Endodermal cell (in vitro differentiated cells): ENCODE data around the gene FGF21. TPM values are rescaled to one million over a fixed set of nuclear protein-coding genes. Genes with fewer than 3 reads are reported as not detected.

ENCODE experiments used
- DNase-seq: peaks from one replicate; pipeline ENCODE4 v3.0.0-alpha.2; 2017
- H3K27ac ChIP-seq: 2 replicates; pipeline ENCODE4 v1.5.1; 2013; ENCODE audit warnings: mild to moderate bottlenecking, low read depth, low read length, moderate library complexity
- H3K27me3 ChIP-seq: 2 replicates; pipeline ENCODE4 v1.6.1; 2013; ENCODE audit warnings: mild to moderate bottlenecking, low read length, moderate library complexity; ENCODE audit not compliant: insufficient read depth, control insufficient read depth, poor library complexity, severe bottlenecking
- H3K36me3 ChIP-seq: 2 replicates; pipeline ENCODE4 v1.7.0; 2013; ENCODE audit warnings: mild to moderate bottlenecking, low read length, moderate library complexity; ENCODE audit not compliant: control insufficient read depth, insufficient read depth
- H3K4me1 ChIP-seq: one replicate; pipeline ENCODE4 v1.7.0; 2013; ENCODE audit warnings: low read length; ENCODE audit not compliant: control insufficient read depth, insufficient read depth
- H3K4me3 ChIP-seq: 2 replicates; pipeline ENCODE4 v1.5.1; 2013; ENCODE audit warnings: mild to moderate bottlenecking, low read length, moderate library complexity
- H3K9ac ChIP-seq: 2 replicates; pipeline ENCODE4 v1.6.1; 2013; ENCODE audit warnings: mild to moderate bottlenecking, low read length, moderate library complexity; ENCODE audit not compliant: poor library complexity, severe bottlenecking; ENCODE audit errors: extremely low read depth
- H3K9me3 ChIP-seq: 2 replicates; pipeline ENCODE4 v1.6.1; 2013; ENCODE audit warnings: mild to moderate bottlenecking, low read length, moderate library complexity; ENCODE audit not compliant: control insufficient read depth
- H3K27ac Mint-ChIP-seq: 2 replicates; pipeline ENCODE4 v1.8.0; 2020; ENCODE audit warnings: mixed read lengths
- H3K27me3 Mint-ChIP-seq: 2 replicates; pipeline ENCODE4 v1.8.0; 2021; ENCODE audit warnings: mild to moderate bottlenecking, mixed read lengths; ENCODE audit not compliant: insufficient read depth
- H3K36me3 Mint-ChIP-seq: 2 replicates; pipeline ENCODE4 v1.8.0; 2020; ENCODE audit warnings: low read depth, mixed read lengths
- H3K4me1 Mint-ChIP-seq: 2 replicates; pipeline ENCODE4 v1.8.0; 2020; ENCODE audit warnings: mixed read lengths
- H3K4me3 Mint-ChIP-seq: 2 replicates; pipeline ENCODE4 v1.8.0; 2020; ENCODE audit warnings: mild to moderate bottlenecking, moderate library complexity, mixed read lengths
- H3K9me3 Mint-ChIP-seq: 2 replicates; pipeline ENCODE4 v1.8.0; 2020; ENCODE audit warnings: mild to moderate bottlenecking, mixed read lengths
- CTCF ChIP-seq: fragments of 200-600 bp; sonication (generic); conservative IDR thresholded peaks from 2 replicates; pipeline ENCODE4 v1.5.0; 2021; ENCODE audit warnings: antibody characterized with exemption, mild to moderate bottlenecking
- WGBS, 2 experiments: methylation state at CpG; one replicate each; pipeline versions ENCODE4 v1.1.5 to v1.1.7; 2013; ENCODE audit warnings: missing lambda C conversion rate in 2 of 2, mixed read lengths in 1 of 2; ENCODE audit not compliant: insufficient coverage in 1 of 2, insufficient read length in 1 of 2; 5-methylcytosine and 5-hydroxymethylcytosine counted together
- total RNA-seq, 2 donors: library from RNA; stranded (reverse); fragmentation: NEBNext Ultra II Directional in 1 of 2; extraction: Animal tissue kit (Norgen Biotek cat#: 25700) in 1 of 2; gene quantifications; 2 replicates in 1 of 2; 3 replicates in 1 of 2; pipeline ENCODE4 v1.2.1, GENCODE V29; 2021

FGF21 gene
- total RNA-seq, 2 donors from 2014 or later = not detected

GRCh38 chr19:48798937-48799336 is 43.6 kb downstream of the FGF21 start:
- H3K27ac ChIP-seq = peak overlapping the region; percentile 80

GRCh38 chr19:48799358-48800300 is 44.3 kb downstream of the FGF21 start:
- no peak for DNase-seq
- H3K36me3 Mint-ChIP-seq = peaks cover 20% of the 10 kb centered on the region
- Histone ChIP-seq H3K27ac (peak overlapping the region; percentile 80), H3K36me3 (peaks cover under 1% of the 10 kb centered on the region), H3K4me1 (no peaks in the 10 kb centered on the region), H3K9me3 (no peaks in the 10 kb centered on the region), H3K27me3 (no peaks in the 10 kb centered on the region), H3K4me3 (no peak overlapping the region), H3K9ac (no peak overlapping the region)
- H3K4me3 Mint-ChIP-seq = no peak overlapping the region
- no peaks in the 10 kb centered on the region for H3K27me3 Mint-ChIP-seq
- H3K9me3 Mint-ChIP-seq = no peaks in the 10 kb centered on the region
- TF ChIP-seq CTCF = no peak
- no peak overlapping the region for H3K27ac Mint-ChIP-seq
- peaks cover 6% of the 10 kb centered on the region for H3K4me1 Mint-ChIP-seq
- 93 to 95% methylated on average over 28 to 44 of the region's 44 CpGs for WGBS, 2 experiments

More at GRCh38 chr19:48798937-48799336, 43.6 kb downstream of the FGF21 start:
- no peaks in the 10 kb centered on the region for H3K27me3 Mint-ChIP-seq
- no peak overlapping the region for H3K9ac ChIP-seq
- TF ChIP-seq CTCF = no peak
- no peak overlapping the region for H3K27ac Mint-ChIP-seq
- no peak overlapping the region for H3K4me3 Mint-ChIP-seq
- no peaks in the 10 kb centered on the region for H3K4me1 ChIP-seq
- peak; percentile 86 for DNase-seq
- peaks cover 6% of the 10 kb centered on the region for H3K4me1 Mint-ChIP-seq
- H3K36me3 Mint-ChIP-seq = peaks cover 18% of the 10 kb centered on the region
- no peak overlapping the region for H3K4me3 ChIP-seq
- H3K9me3 ChIP-seq = no peaks in the 10 kb centered on the region
- no peaks in the 10 kb centered on the region for H3K27me3 ChIP-seq
- 50 to 71% methylated on average over 4 to 6 of the region's 6 CpGs for WGBS, 2 experiments
- no peaks in the 10 kb centered on the region for H3K9me3 Mint-ChIP-seq
- H3K36me3 ChIP-seq = no peaks in the 10 kb centered on the region

GRCh38 chr19:48802623-48803022 is 47.3 kb downstream of the FGF21 start:
- no peaks in the 10 kb centered on the region for H3K9me3 Mint-ChIP-seq
- no peak overlapping the region for H3K4me3 ChIP-seq
- H3K4me1 ChIP-seq = no peaks in the 10 kb centered on the region
- no peak overlapping the region for H3K27ac ChIP-seq
- H3K36me3 ChIP-seq = peaks cover 5% of the 10 kb centered on the region
- peaks cover 10% of the 10 kb centered on the region for H3K4me1 Mint-ChIP-seq
- H3K27me3 Mint-ChIP-seq = no peaks in the 10 kb centered on the region
- no peak overlapping the region for H3K27ac Mint-ChIP-seq
- H3K36me3 Mint-ChIP-seq = peaks cover 24% of the 10 kb centered on the region
- no peak for DNase-seq
- no peaks in the 10 kb centered on the region for H3K27me3 ChIP-seq
- TF ChIP-seq CTCF = no peak
- no peak overlapping the region for H3K9ac ChIP-seq
- WGBS, 2 experiments = 88% methylated on average over 2 of the region's 2 CpGs
- no peak overlapping the region for H3K4me3 Mint-ChIP-seq
- H3K9me3 ChIP-seq = no peaks in the 10 kb centered on the region
